Pericardium fibroblast (primary cell): ENCODE data around the gene EHBP1. TPM values are rescaled to one million over a fixed set of nuclear protein-coding genes. Genes with fewer than 3 reads are reported as not detected.

Experiments
- total RNA-seq: library from RNA; depleted of rRNA; stranded (reverse); fragments of >200 nt; gene quantifications from 2 replicates; pipeline ENCODE4 v1.2.3, GENCODE V29; 2015

EHBP1 gene
- total RNA-seq, result 53.2 and 72.3 TPM in 2 replicates

GRCh38 chr2:62705007-62705829 lies at the start of gene EHBP1:
Gene EHBP1 (plus strand): TSS chr2:62705713. CDS start chr2:62707192, 1,479 bp downstream.

GRCh38 chr2:63050334-63051041 lies 345.0 kb downstream of the EHBP1 start, which contains the start of gene OTX1:
Gene OTX1 (plus strand): TSS chr2:63050830. CDS start chr2:63052991, 2,161 bp downstream.

Other genes with a start within 250 kb of the EHBP1 start
- 1.1 and 1.3 TPM in 2 replicates for gene TMEM17, start 199.5 kb upstream of the EHBP1 start, total RNA-seq